IPS-15b (cell line): ENCODE data around the gene UCHL1.
"Not testable (repeated sequence)": the region's sequence is repeated elsewhere in the genome, so short reads cannot be mapped to it uniquely, and the experiment has no call there.

Experiments used
- H3K27me3 ChIP-seq: one replicate; pipeline ENCODE4 v1.6.1; 2013; ENCODE audit warnings: low read length; ENCODE audit not compliant: control insufficient read depth, insufficient read depth
- H3K36me3 ChIP-seq: one replicate; pipeline ENCODE4 v1.6.1; 2013; ENCODE audit warnings: low read length; ENCODE audit not compliant: control insufficient read depth, insufficient read depth
- H3K4me1 ChIP-seq: one replicate; pipeline ENCODE4 v1.6.1; 2013; ENCODE audit warnings: mild to moderate bottlenecking, low read length; ENCODE audit not compliant: control insufficient read depth, insufficient read depth
- H3K4me3 ChIP-seq: one replicate; pipeline ENCODE4 v1.5.1; 2013; ENCODE audit warnings: low read depth, low read length
- H3K9ac ChIP-seq: one replicate; pipeline ENCODE4 v1.6.1; 2013; ENCODE audit warnings: low read depth, mild to moderate bottlenecking, low read length
- H3K9me3 ChIP-seq: one replicate; pipeline ENCODE4 v1.6.1; 2013; ENCODE audit warnings: mild to moderate bottlenecking, low read length; ENCODE audit not compliant: control insufficient read depth, insufficient read depth

UCHL1 gene

DNA sequence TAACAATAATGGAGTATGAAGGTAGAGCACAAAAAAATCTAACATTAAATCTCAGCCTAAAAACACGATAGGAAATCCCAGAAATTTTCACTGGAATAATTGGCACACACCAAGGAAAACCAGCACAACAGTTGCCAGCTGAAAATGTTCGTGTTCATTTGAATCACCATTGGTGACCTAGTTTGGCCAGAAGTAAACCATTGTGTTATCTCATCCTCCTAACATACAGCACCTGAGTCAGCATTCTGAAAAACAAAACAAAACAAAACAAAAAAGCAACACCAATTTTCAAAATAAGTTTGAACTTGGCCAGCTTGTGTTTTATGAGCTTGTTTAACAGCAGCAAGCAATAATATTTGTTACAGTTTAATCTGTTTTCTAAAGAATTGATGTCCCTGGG, 41.1 kb downstream of the UCHL1 start:
- H3K9me3 ChIP-seq, result peaks cover 15% of the 10 kb centered on the region
- H3K4me3 ChIP-seq, result no peak overlapping the region
- no peaks in the 10 kb centered on the region for H3K36me3 ChIP-seq
- no peaks in the 10 kb centered on the region for H3K4me1 ChIP-seq
- H3K9ac ChIP-seq, result no peak overlapping the region
- no peaks in the 10 kb centered on the region for H3K27me3 ChIP-seq

DNA sequence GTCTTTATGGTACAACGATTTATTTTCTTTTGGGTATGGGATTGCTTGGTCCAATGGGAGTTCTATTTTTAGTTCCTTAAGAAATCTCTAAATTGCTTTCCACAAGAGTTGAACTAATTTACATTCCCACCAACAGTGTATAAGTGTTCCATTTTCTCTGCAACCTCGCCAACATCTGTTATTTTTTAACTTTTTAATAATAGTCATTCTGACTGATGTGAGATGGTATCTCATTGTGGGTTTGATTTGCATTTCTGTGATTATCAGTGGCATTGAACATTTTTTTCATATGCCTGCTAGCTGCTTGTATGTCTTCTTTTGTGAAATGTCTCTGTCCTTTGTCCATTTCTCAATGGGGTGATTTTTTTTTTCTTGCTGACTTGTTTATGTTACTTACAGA, 42.8 kb downstream of the UCHL1 start:
- H3K9me3 ChIP-seq, result peaks cover 10% of the 10 kb centered on the region
- H3K9ac ChIP-seq, result no peak overlapping the region
- H3K36me3 ChIP-seq, result no peaks in the 10 kb centered on the region
- no peaks in the 10 kb centered on the region for H3K27me3 ChIP-seq
- no peaks in the 10 kb centered on the region for H3K4me1 ChIP-seq
- no peak overlapping the region for H3K4me3 ChIP-seq

DNA sequence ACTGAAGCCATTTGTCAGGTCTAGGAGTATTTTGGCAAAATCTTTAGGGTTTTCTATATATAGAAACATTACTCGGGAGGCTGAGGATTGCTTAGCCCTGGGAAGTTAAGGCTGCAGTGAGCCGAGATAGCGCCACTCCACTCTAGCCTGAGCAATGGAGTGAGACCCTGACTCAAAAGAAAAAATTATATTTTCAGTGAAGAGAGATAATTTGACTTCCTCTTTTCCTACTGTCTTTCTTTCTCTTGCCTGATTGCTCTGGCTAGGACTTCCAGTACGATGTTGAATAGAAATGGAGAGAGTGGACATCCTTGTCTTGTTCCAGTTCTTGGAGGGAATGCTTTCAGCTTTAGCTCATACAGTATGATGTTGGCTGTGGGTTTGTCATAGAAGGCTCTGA, 44.4 kb downstream of the UCHL1 start:
- no peaks in the 10 kb centered on the region for H3K9me3 ChIP-seq
- H3K9ac ChIP-seq, result no peak overlapping the region
- no peaks in the 10 kb centered on the region for H3K4me1 ChIP-seq
- H3K27me3 ChIP-seq, result no peaks in the 10 kb centered on the region
- no peaks in the 10 kb centered on the region for H3K36me3 ChIP-seq
- no peak overlapping the region for H3K4me3 ChIP-seq

DNA sequence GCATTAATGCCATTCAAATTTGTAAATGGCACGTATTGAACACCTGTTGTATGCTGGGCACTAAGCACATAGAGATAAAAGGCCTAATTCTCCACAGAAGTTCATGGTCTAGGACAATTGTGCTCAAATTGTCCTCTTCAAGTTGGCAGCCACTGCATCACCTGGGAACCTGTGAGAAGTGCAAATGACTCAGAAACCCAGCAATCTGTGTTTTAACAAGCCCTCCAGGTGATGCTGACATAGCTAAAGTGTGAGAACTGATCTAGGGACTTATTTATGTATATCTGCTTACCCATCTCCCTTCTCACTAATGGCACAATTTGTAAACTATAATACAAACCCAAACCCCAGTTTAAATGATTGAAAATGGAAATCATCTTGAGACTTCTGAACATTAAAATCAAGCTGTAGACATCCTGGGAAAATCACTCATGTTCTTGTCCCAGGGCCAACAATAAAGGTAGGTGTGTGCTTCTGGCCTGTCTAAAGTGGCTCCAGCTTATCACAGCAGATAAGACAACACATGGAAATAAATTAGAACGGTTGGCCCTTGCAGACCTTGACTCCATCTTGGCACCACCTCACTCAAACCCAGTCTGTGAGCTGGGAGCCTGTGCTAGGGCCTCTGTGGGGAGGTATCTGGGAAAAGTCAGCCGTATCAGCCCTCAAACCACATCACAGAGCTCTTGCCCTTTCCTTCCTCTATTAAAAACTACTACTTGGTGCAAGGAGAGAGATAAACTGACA, 46.8 kb downstream of the UCHL1 start:
- H3K36me3 ChIP-seq, result no peaks in the 10 kb centered on the region
- no peaks in the 10 kb centered on the region for H3K9me3 ChIP-seq
- no peaks in the 10 kb centered on the region for H3K27me3 ChIP-seq
- H3K4me3 ChIP-seq, result no peak overlapping the region
- H3K9ac ChIP-seq, result no peak overlapping the region
- H3K4me1 ChIP-seq, result no peaks in the 10 kb centered on the region

DNA sequence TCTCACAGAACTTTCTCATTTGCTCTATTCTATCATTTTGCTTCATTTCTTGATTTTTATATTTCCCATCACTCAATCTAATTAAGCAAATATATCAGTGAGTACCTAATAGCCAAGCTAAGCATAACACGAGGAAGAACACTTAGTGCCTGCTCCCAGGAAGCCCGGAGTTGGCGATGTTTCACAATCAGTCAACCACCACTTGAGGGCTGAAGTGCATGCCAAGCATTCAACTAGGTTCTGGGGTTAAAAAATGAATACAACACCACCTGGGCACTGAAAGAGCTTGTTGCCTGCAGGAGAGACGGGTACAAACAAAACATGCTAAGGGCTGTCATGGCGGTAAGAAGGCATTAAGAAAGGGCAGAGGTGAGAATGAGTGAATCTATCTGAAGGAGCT, 47.5 kb downstream of the UCHL1 start:
- Histone ChIP-seq H3K4me3 (no peak overlapping the region), H3K27me3 (no peaks in the 10 kb centered on the region), H3K36me3 (no peaks in the 10 kb centered on the region), H3K4me1 (no peaks in the 10 kb centered on the region), H3K9me3 (no peaks in the 10 kb centered on the region), H3K9ac (no peak overlapping the region)

DNA sequence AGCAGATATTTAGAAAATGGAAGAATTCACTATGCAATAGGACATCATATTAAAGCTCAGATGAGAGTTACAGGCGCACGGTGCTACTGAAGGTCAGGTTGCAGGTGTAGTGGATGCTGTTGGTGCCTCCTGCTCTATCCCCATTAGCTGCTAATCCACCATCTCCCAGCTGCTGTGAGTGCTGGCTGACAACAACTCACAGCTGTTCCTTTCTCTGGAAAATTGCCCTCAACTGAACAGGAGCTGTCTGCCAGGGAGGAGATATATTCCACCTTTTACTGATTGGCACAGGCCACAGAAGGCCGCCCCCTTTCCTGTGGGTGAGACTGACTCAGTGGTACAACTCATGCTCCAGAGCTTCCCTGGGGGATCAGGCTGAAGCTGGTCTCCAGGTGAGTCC, 48.7 kb downstream of the UCHL1 start:
- no peak overlapping the region for H3K9ac ChIP-seq
- H3K4me3 ChIP-seq, result no peak overlapping the region
- no peaks in the 10 kb centered on the region for H3K36me3 ChIP-seq
- no peaks in the 10 kb centered on the region for H3K9me3 ChIP-seq
- no peaks in the 10 kb centered on the region for H3K27me3 ChIP-seq
- H3K4me1 ChIP-seq, result no peaks in the 10 kb centered on the region

DNA sequence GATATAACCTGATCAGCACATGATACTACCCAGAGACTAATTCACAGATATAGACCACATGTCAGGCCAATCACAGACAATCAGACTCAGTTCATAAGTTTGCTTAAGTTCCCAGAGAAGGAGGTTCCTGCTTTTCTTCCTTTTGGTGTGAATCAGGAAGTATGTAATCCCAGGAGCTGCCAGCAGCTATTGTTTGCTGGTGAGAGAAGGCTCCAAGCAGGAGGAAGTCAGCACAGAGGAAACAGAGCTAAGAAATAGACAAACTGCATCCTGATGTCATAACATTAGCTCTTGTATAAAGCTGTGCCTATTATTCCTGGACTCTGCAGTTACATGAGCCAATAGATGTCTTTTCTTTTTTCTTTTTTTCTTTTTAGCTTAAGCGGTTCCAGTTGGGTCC, 50.9 kb downstream of the UCHL1 start:
- Histone ChIP-seq H3K36me3 (no peaks in the 10 kb centered on the region), H3K9ac (no peak overlapping the region), H3K9me3 (no peaks in the 10 kb centered on the region), H3K27me3 (no peaks in the 10 kb centered on the region), H3K4me3 (no peak overlapping the region), H3K4me1 (no peaks in the 10 kb centered on the region)

DNA sequence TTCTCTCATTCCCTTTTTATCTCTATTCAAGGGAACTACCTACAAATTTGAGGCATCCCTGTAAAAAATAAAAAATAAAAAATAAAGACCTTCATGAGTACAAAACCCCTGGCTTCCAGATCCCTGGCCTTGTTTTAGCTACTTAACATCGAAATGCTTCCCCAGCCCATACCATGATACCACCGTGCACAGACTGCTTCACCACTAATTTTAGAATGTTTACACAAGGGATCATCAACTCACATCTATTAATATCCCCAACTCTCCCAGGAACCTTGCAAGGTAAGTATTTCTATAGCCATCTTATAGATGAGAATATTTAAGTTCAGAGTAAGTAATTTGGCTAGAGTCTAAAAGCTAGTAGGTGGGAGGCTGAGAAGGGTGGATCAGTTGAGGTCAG, 51.7 kb downstream of the UCHL1 start:
- no peaks in the 10 kb centered on the region for H3K9me3 ChIP-seq
- H3K9ac ChIP-seq, result no peak overlapping the region
- no peak overlapping the region for H3K4me3 ChIP-seq
- H3K4me1 ChIP-seq, result no peaks in the 10 kb centered on the region
- H3K36me3 ChIP-seq, result no peaks in the 10 kb centered on the region
- no peaks in the 10 kb centered on the region for H3K27me3 ChIP-seq

DNA sequence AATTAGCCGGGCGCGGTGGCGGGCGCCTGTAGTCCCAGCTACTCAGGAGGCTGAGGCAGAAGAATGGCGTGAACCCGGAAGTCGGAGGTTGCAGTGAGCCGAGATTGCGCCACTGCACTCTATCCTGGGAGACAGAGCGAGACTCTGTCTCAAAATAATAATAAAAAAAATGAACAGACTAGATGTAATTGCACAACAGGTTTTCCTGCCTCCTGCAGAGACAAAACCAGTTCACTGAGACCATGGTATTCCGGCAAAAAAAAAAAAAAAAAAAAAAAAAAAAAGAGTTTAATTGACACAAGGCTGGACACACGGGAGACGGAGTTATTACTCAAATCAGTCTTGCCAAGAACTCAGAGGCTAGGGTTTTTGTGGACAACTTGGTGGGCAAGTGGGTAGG, 58.7 kb downstream of the UCHL1 start:
- H3K4me3 ChIP-seq, H3K9me3 ChIP-seq, H3K27me3 ChIP-seq, H3K36me3 ChIP-seq, H3K4me1 ChIP-seq, H3K9ac ChIP-seq: not testable (repeated sequence)

DNA sequence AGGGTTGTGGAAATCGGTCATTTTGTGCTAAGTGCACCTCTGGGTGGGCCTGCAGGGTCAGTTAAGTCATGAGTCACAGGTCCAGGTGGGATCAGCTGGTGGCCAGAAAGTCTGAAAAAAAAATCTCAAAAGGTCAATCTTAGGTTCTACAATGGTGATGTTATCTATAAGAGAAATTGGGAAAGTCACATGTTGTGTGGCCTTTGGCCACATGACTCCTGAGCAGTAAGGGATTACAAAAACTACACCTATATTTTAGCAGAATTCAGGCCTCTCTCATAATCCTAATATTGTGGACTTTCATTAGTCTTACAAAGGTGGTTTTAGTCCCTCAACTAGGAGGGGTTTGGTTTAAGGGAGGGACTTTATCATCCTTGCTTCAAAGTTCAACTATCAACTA, 59.1 kb downstream of the UCHL1 start:
- Histone ChIP-seq H3K4me1 (no peaks in the 10 kb centered on the region), H3K9me3 (peaks cover under 1% of the 10 kb centered on the region), H3K9ac (no peak overlapping the region), H3K4me3 (no peak overlapping the region), H3K36me3 (no peaks in the 10 kb centered on the region), H3K27me3 (no peaks in the 10 kb centered on the region)
